Chondrocyte (in vitro differentiated cells): ENCODE data around the gene MBNL1. TPM values are rescaled to one million over a fixed set of nuclear protein-coding genes. Genes with fewer than 3 reads are reported as not detected.
"Not testable (repeated sequence)": the region's sequence is repeated elsewhere in the genome, so short reads cannot be mapped to it uniquely, and the experiment has no call there.

Experiments used
- DNase-seq: peaks from one replicate; pipeline ENCODE4 v3.0.0; 2021; ENCODE audit warnings: mixed read lengths, low spot score
- H3K27ac Mint-ChIP-seq: one replicate; pipeline ENCODE4 v1.8.0; 2021; ENCODE audit warnings: mild to moderate bottlenecking, moderate library complexity, mixed read lengths; ENCODE audit not compliant: unreplicated experiment
- H3K27me3 Mint-ChIP-seq: 2 replicates; pipeline ENCODE4 v1.8.0; 2021; ENCODE audit warnings: low read depth, mixed read lengths
- H3K36me3 Mint-ChIP-seq: 2 replicates; pipeline ENCODE4 v1.8.0; 2021; ENCODE audit warnings: low read depth, mixed read lengths
- H3K4me1 Mint-ChIP-seq: 2 replicates; pipeline ENCODE4 v1.8.0; 2021; ENCODE audit warnings: low read depth, mild to moderate bottlenecking, mixed read lengths
- H3K4me3 Mint-ChIP-seq: one replicate; pipeline ENCODE4 v1.8.0; 2021; ENCODE audit warnings: mild to moderate bottlenecking, moderate library complexity, mixed read lengths; ENCODE audit not compliant: unreplicated experiment
- H3K9me3 Mint-ChIP-seq: 2 replicates; pipeline ENCODE4 v1.8.0; 2021; ENCODE audit warnings: low read depth, mixed read lengths
- CTCF ChIP-seq: fragments of 200-600 bp; sonication (generic); IDR thresholded peaks from 2 replicates; pipeline ENCODE4 v1.5.0; 2021; ENCODE audit warnings: antibody characterized with exemption, mild to moderate bottlenecking, moderate library complexity
- total RNA-seq: library from RNA; stranded (reverse); gene quantifications from 3 replicates; pipeline ENCODE4 v1.2.1, GENCODE V29; 2021

MBNL1 gene
- total RNA-seq, 1 donor from 2014 or later, result 166 TPM

- Mint-ChIP-seq H3K36me3 (peaks cover 13% of the 10 kb centered on the region), H3K4me3 (no peak overlapping the region), H3K9me3 (peaks cover 13% of the 10 kb centered on the region), H3K27ac (peak overlapping the region; percentile 27), H3K4me1 (peaks cover 25% of the 10 kb centered on the region), H3K27me3 (no peaks in the 10 kb centered on the region)
- TF ChIP-seq CTCF, result no peak
- no peak for DNase-seq
Measured at GRCh38 chr3:152436707-152437590, 168.2 kb downstream of the MBNL1 start.

- TF ChIP-seq CTCF, result no peak
- Mint-ChIP-seq H3K27me3 (no peaks in the 10 kb centered on the region), H3K36me3 (peaks cover 13% of the 10 kb centered on the region), H3K4me1 (peaks cover 33% of the 10 kb centered on the region), H3K27ac (no peak overlapping the region), H3K9me3 (peaks cover 13% of the 10 kb centered on the region), H3K4me3 (no peak overlapping the region)
- no peak for DNase-seq
Measured at GRCh38 chr3:152438181-152438580, 169.5 kb downstream of the MBNL1 start.

GRCh38 chr3:152438706-152439105 lies 170.0 kb downstream of the MBNL1 start:
- Mint-ChIP-seq H3K4me3 (no peak overlapping the region), H3K9me3 (peaks cover 13% of the 10 kb centered on the region), H3K27ac (peak overlapping the region; percentile 54), H3K27me3 (no peaks in the 10 kb centered on the region), H3K4me1 (peaks cover 38% of the 10 kb centered on the region), H3K36me3 (peaks cover 13% of the 10 kb centered on the region)
- TF ChIP-seq CTCF, result no peak
- DNase-seq, result no peak

- H3K36me3 Mint-ChIP-seq, DNase-seq, H3K9me3 Mint-ChIP-seq, H3K4me3 Mint-ChIP-seq, H3K27ac Mint-ChIP-seq, H3K27me3 Mint-ChIP-seq: not testable (repeated sequence)
- peaks cover 53% of the 10 kb centered on the region for H3K4me1 Mint-ChIP-seq
Measured at GRCh38 chr3:152440243-152440642, 171.5 kb downstream of the MBNL1 start.

- no peak for DNase-seq
- no peaks in the 10 kb centered on the region for H3K27me3 Mint-ChIP-seq
- TF ChIP-seq CTCF, result no peak
- no peaks in the 10 kb centered on the region for H3K9me3 Mint-ChIP-seq
- peaks cover 59% of the 10 kb centered on the region for H3K4me1 Mint-ChIP-seq
- no peak overlapping the region for H3K4me3 Mint-ChIP-seq
- no peaks in the 10 kb centered on the region for H3K36me3 Mint-ChIP-seq
- peak overlapping the region; percentile 28 for H3K27ac Mint-ChIP-seq
Measured at GRCh38 chr3:152443212-152444023, 174.7 kb downstream of the MBNL1 start.
